Esophagus squamous epithelium (tissue), 5 donors: ENCODE results near the gene IL11RA. TPM values are rescaled to one million over a fixed set of nuclear protein-coding genes. Genes with fewer than 3 reads are reported as not detected.

Source experiments
- DNase-seq: peaks from one replicate; lab custom pipeline; 2025; lab: John Stamatoyannopoulos, UW
- H3K27ac ChIP-seq, 4 donors: fragments of 200-600 bp; sonication (generic); one replicate each; pipeline ENCODE4 v1.5.1; 2016 to 2019; ENCODE audit warnings: mild to moderate bottlenecking in 1 of 4
- H3K27me3 ChIP-seq, 4 donors: fragments of 200-600 bp; sonication (generic); 1 replicate in 3 of 4; 2 replicates in 1 of 4; pipeline versions ENCODE4 v1.5.1 to v1.6.0; 2017 to 2021; ENCODE audit warnings: antibody characterized with exemption in 1 of 4
- H3K36me3 ChIP-seq, 3 donors: fragments of 200-600 bp; sonication (generic); one replicate each; pipeline ENCODE4 v1.5.1; 2016 to 2019
- H3K4me1 ChIP-seq, 3 donors: fragments of 200-600 bp; sonication (generic); one replicate each; pipeline ENCODE4 v1.5.1; 2017 to 2019
- H3K4me3 ChIP-seq, 4 donors: fragments of 200-600 bp; sonication (generic); 1 replicate in 3 of 4; 2 replicates in 1 of 4; pipeline ENCODE4 v1.5.1; 2016 to 2019; ENCODE audit warnings: mild to moderate bottlenecking in 2 of 4, moderate library complexity in 1 of 4
- H3K9me3 ChIP-seq, 3 donors: fragments of 200-600 bp; sonication (generic); one replicate each; pipeline ENCODE4 v1.5.1; 2016 to 2019
- POLR2A ChIP-seq, 4 donors: fragments of 450-650 bp; IDR thresholded peaks; one replicate each; pipeline ENCODE4 v1.6.1; 2017; ENCODE audit warnings: antibody characterized with exemption in 4 of 4, mild to moderate bottlenecking in 4 of 4, moderate library complexity in 3 of 4
- WGBS, 2 donors: methylation state at CpG; one replicate each; pipeline ENCODE4 v1.1.5; 2018; 5-methylcytosine and 5-hydroxymethylcytosine counted together
- intact Hi-C: fragments of 100-400 bp; cut with DNase I; formaldehyde crosslinking; loops from one replicate; pipeline ENCODE4 v1.15.0; 2022
- total RNA-seq, 4 donors: library from RNA; depleted of rRNA; stranded (reverse); fragments of >200 nt; gene quantifications; one replicate each; pipeline ENCODE4 v1.1.0, GENCODE V29; 2016
- TF ChIP-seq, protein P1 (sequence below), 6 experiments: fragments of 450-650 bp in 4 of 6; fragments of 200-600 bp in 2 of 6; sonication (generic) in 2 of 6; IDR thresholded peaks; one replicate each; pipeline ENCODE4 v1.5.1; 2016 to 2019; ENCODE audit warnings: antibody characterized with exemption in 6 of 6, mild to moderate bottlenecking in 4 of 6, moderate library complexity in 4 of 6
- donor health status: DM: yes; HTN: yes; CAD: no.

IL11RA gene
- total RNA-seq, 4 donors from 2014 or later: 2.5 to 18.7 (median 9.3) TPM

DNA sequence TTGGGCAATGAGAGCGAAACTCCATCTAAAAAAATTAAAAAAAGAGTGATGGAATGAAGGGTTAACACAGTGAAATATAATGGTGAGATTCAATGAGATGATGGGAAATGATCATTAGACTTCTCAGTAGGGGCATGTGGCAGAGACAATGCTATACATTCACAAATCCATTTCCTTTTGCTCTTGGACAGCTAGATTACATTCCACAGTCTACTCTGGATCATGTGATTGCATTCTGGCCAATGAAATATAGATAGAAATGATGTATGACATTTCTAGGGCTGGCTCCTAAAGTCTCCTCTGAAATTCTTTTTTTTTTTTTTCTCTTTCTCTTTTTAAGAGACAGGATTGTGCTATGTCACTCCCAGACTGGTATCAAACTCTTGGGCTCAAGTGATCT is 9.3 kb upstream of the IL11RA start:
- Histone ChIP-seq H3K27ac (no peak overlapping the region), H3K27me3 (no peaks in the 10 kb centered on the region), H3K4me3 (no peak overlapping the region), H3K36me3 (no peaks in the 10 kb centered on the region), H3K4me1 (peaks cover 13 to 28% (median 15%) of the 10 kb centered on the region in 3 donors), H3K9me3 (no peaks in the 10 kb centered on the region)
- DNase-seq: no peak
- intact Hi-C loops: no loop called here
- TF ChIP-seq POLR2A (IDR thresholded peaks at IDR 0.05): no peak
- TF ChIP-seq, protein P1, sequence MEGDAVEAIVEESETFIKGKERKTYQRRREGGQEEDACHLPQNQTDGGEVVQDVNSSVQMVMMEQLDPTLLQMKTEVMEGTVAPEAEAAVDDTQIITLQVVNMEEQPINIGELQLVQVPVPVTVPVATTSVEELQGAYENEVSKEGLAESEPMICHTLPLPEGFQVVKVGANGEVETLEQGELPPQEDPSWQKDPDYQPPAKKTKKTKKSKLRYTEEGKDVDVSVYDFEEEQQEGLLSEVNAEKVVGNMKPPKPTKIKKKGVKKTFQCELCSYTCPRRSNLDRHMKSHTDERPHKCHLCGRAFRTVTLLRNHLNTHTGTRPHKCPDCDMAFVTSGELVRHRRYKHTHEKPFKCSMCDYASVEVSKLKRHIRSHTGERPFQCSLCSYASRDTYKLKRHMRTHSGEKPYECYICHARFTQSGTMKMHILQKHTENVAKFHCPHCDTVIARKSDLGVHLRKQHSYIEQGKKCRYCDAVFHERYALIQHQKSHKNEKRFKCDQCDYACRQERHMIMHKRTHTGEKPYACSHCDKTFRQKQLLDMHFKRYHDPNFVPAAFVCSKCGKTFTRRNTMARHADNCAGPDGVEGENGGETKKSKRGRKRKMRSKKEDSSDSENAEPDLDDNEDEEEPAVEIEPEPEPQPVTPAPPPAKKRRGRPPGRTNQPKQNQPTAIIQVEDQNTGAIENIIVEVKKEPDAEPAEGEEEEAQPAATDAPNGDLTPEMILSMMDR (IDR thresholded peaks at IDR 0.05): no peak
- WGBS, 2 donors: 100% methylated on average over 1 of the region's 1 CpG

- H3K27ac ChIP-seq: no peak overlapping the region
- no peak for DNase-seq
- H3K9me3 ChIP-seq: no peaks in the 10 kb centered on the region
- peaks cover 0 to 19% (median 3%) of the 10 kb centered on the region in 3 donors for H3K36me3 ChIP-seq
- intact Hi-C loops: no loop called here
- no peak overlapping the region for H3K4me3 ChIP-seq
- no peak for TF ChIP-seq POLR2A (IDR thresholded peaks at IDR 0.05)
- TF ChIP-seq, protein P1 (IDR thresholded peaks at IDR 0.05): no peak
- H3K27me3 ChIP-seq: no peaks in the 10 kb centered on the region
- H3K4me1 ChIP-seq: peaks cover 11 to 29% (median 13%) of the 10 kb centered on the region in 3 donors
Measured at GRCh38 chr9:34644766-34645314, 7.1 kb upstream of the IL11RA start.

- peak within 1 kb of the TSS; percentile 76 to 92 (median 88) for H3K27ac ChIP-seq
- H3K27me3 ChIP-seq: no peaks in the 10 kb centered on the region
- DNase-seq: peak; percentile 68
- peak within 1 kb of the TSS; percentile 54 to 80 (median 78) for H3K4me3 ChIP-seq
- peaks cover 18 to 40% (median 18%) of the 10 kb centered on the region in 3 donors for H3K4me1 ChIP-seq
- peaks cover 0 to 21% (median 3%) of the 10 kb centered on the region in 3 donors for H3K36me3 ChIP-seq
- intact Hi-C loops: no loop called here
- WGBS, 2 donors: 10 to 16% methylated on average over 14 to 17 of the region's 43 CpGs
- H3K9me3 ChIP-seq: no peaks in the 10 kb centered on the region
- TF ChIP-seq, protein P1 (IDR thresholded peaks at IDR 0.05): peak; percentile 18 to 56 (median 36)
- peak in 2 of 4 donors; percentile 20 to 23 for TF ChIP-seq POLR2A (IDR thresholded peaks at IDR 0.05)
Measured at GRCh38 chr9:34646211-34647083, 5.5 kb upstream of the IL11RA start, which contains the start of gene GALT. Gene GALT (plus strand): TSS chr9:34646675. CDS start chr9:34646705, 30 bp downstream.

DNA sequence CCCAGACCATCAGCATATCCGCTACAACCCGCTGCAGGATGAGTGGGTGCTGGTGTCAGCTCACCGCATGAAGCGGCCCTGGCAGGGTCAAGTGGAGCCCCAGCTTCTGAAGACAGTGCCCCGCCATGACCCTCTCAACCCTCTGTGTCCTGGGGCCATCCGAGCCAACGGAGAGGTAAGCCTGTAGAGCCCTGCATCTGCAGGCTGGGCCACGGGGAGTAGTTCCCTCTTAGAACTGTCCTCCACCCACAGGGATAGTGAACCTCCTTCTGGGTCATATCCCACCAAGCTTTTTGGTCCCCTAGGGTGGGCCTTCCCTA is 4.9 kb upstream of the IL11RA start:
- H3K36me3 ChIP-seq: peaks cover 0 to 21% (median 3%) of the 10 kb centered on the region in 3 donors
- H3K9me3 ChIP-seq: no peaks in the 10 kb centered on the region
- TF ChIP-seq, protein P1 (IDR thresholded peaks at IDR 0.05): no peak
- TF ChIP-seq POLR2A (IDR thresholded peaks at IDR 0.05): no peak
- H3K4me1 ChIP-seq: peaks cover 24 to 46% (median 24%) of the 10 kb centered on the region in 3 donors
- no peak for DNase-seq
- peak overlapping the region; percentile 76 to 92 (median 88) for H3K27ac ChIP-seq
- WGBS, 2 donors: 0% methylated on average over 1 to 3 of the region's 8 CpGs
- H3K4me3 ChIP-seq: peak overlapping the region; percentile 54 to 80 (median 78)
- intact Hi-C loops: no loop called here
- H3K27me3 ChIP-seq: no peaks in the 10 kb centered on the region

DNA sequence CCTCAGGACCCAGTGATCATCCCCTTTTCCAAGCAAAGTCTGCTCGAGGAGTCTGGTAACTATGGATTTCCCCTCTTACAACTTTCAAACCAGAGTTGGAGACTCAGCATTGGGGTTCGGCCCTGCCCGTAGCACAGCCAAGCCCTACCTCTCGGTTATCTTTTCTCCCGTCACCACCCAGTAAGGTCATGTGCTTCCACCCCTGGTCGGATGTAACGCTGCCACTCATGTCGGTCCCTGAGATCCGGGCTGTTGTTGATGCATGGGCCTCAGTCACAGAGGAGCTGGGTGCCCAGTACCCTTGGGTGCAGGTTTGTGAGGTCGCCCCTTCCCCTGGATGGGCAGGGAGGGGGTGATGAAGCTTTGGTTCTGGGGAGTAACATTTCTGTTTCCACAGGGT is 4.3 kb upstream of the IL11RA start:
- Histone ChIP-seq H3K4me1 (peaks cover 30 to 52% (median 30%) of the 10 kb centered on the region in 3 donors), H3K36me3 (peaks cover 0 to 21% (median 3%) of the 10 kb centered on the region in 3 donors), H3K27me3 (no peaks in the 10 kb centered on the region), H3K4me3 (peak overlapping the region; percentile 54 to 80 (median 78)), H3K9me3 (no peaks in the 10 kb centered on the region), H3K27ac (peak overlapping the region in 3 of 4 donors; percentile 88 to 92 (median 89))
- no peak for TF ChIP-seq POLR2A (IDR thresholded peaks at IDR 0.05)
- TF ChIP-seq, protein P1 (IDR thresholded peaks at IDR 0.05): no peak
- intact Hi-C loops: no loop called here
- 38 to 42% methylated on average over 8 to 10 of the region's 10 CpGs for WGBS, 2 donors
- DNase-seq: no peak
